ENCODE results near the gene BMI1.
A peak's percentile ranks its signal among the peaks of the same experiment; 100 is the strongest.

Gene BMI1

GRCh38 chr10:22319980-22320558, 830 bp upstream of the BMI1 start:
- DNase-seq (ENCODE audit: low read depth in 2 of 2): no peak

GRCh38 chr10:22321156-22321923, 441 bp downstream of the BMI1 start:
- DNase-seq (ENCODE audit: low read depth in 2 of 2): peak in 1 of 2 experiments; percentile 39

- no peak for DNase-seq (ENCODE audit: low read depth in 2 of 2)
These were observed 1.2 kb downstream of the BMI1 start for GRCh38 chr10:22321924-22322640.

GRCh38 chr10:22322641-22323160, 1.8 kb downstream of the BMI1 start:
- no peak for DNase-seq (ENCODE audit: low read depth in 2 of 2)

- DNase-seq (ENCODE audit: low read depth in 2 of 2): no peak
These were observed 2.8 kb downstream of the BMI1 start for GRCh38 chr10:22323538-22324305.

- no peak for DNase-seq (ENCODE audit: low read depth in 2 of 2)
These were observed 3.5 kb downstream of the BMI1 start for GRCh38 chr10:22324413-22324812.

GRCh38 chr10:22324893-22325271, 4.0 kb downstream of the BMI1 start:
- DNase-seq (ENCODE audit: low read depth in 2 of 2): no peak

- peak in 1 of 2 experiments; percentile 33 for DNase-seq (ENCODE audit: low read depth in 2 of 2)
These were observed 4.6 kb downstream of the BMI1 start for GRCh38 chr10:22325272-22326144.

- DNase-seq (ENCODE audit: low read depth in 2 of 2): no peak
These were observed 5.3 kb downstream of the BMI1 start for GRCh38 chr10:22326145-22326702.

GRCh38 chr10:22329150-22329549, 8.3 kb downstream of the BMI1 start:
- DNase-seq (ENCODE audit: low read depth in 2 of 2): no peak

GRCh38 chr10:22332116-22332692, 11.3 kb downstream of the BMI1 start:
- DNase-seq (ENCODE audit: low read depth in 2 of 2): no peak

GRCh38 chr10:22333167-22333974, 12.5 kb downstream of the BMI1 start:
- DNase-seq (ENCODE audit: low read depth in 2 of 2): no peak

GRCh38 chr10:22333975-22334282, 13.0 kb downstream of the BMI1 start:
- DNase-seq (ENCODE audit: low read depth in 2 of 2): no peak

- DNase-seq (ENCODE audit: low read depth in 2 of 2): no peak
These were observed 13.7 kb downstream of the BMI1 start for GRCh38 chr10:22334414-22335172.

- peak; percentile 31 to 47 for DNase-seq (ENCODE audit: low read depth in 2 of 2)
These were observed 14.5 kb downstream of the BMI1 start for GRCh38 chr10:22335173-22335933.

GRCh38 chr10:22338185-22338900, 17.4 kb downstream of the BMI1 start:
- no peak for DNase-seq (ENCODE audit: low read depth in 2 of 2)

- no peak for DNase-seq (ENCODE audit: low read depth in 2 of 2)
These were observed 18.0 kb downstream of the BMI1 start for GRCh38 chr10:22338931-22339330.

All from stimulated activated CD4-positive, alpha-beta T cell treated with anti-CD3 and anti-CD28 coated beads, Interleukin-12 subunit alpha, Interleukin-12 subunit beta, amount 100 ng/mL, for 24 hours (primary cell).